SKM-1 (cell line): ENCODE data around the gene CPPED1.

Source experiments
- DNase-seq: peaks from one replicate; lab custom pipeline; 2025; ENCODE audit not compliant: unreplicated experiment; lab: John Stamatoyannopoulos, UW

Gene CPPED1

GRCh38 chr16:12613131-12613991, 190.3 kb downstream of the CPPED1 start:
- DNase-seq: no peak

- DNase-seq: no peak
Measured at GRCh38 chr16:12612598-12613101, 191.0 kb downstream of the CPPED1 start.

GRCh38 chr16:12611916-12612597, 191.6 kb downstream of the CPPED1 start:
- DNase-seq: no peak

GRCh38 chr16:12611006-12611477, 192.6 kb downstream of the CPPED1 start:
- DNase-seq: no peak

- no peak for DNase-seq
Measured at GRCh38 chr16:12609937-12610699, 193.6 kb downstream of the CPPED1 start.
